ENCODE data around the gene FXR2. TPM values are rescaled to one million over a fixed set of nuclear protein-coding genes. Genes with fewer than 3 reads are reported as not detected.
A peak's percentile ranks its signal among the peaks of the same experiment; 100 is the strongest.

Gene FXR2
- total RNA-seq, 3 donors from 2014 or later (not counting 1 experiment from before 2014, with no cell fraction given) = 23.7 to 40.2 (median 29.5) TPM

- ATAC-seq (no peak), DNase-seq (no peak)
- Histone ChIP-seq H3K4me1 (ENCODE audit: control insufficient read depth, insufficient read depth, low read length) (peaks cover 59% of the 10 kb centered on the region), H3K9me3 (ENCODE audit: control insufficient read depth, insufficient read depth, low read length) (no peaks in the 10 kb centered on the region), H3K27ac (ENCODE audit: low read length) (no peak overlapping the region), H3K27me3 (ENCODE audit: control insufficient read depth, insufficient read depth, low read length) (no peaks in the 10 kb centered on the region), H3K4me3 (ENCODE audit: low read length) (no peak overlapping the region), H3K36me3 (ENCODE audit: control insufficient read depth, insufficient read depth, low read length) (peaks cover 2% of the 10 kb centered on the region)
- H3K27me3 Mint-ChIP-seq (ENCODE audit: low read depth in 2 of 2) = no peaks in the 10 kb centered on the region
- H3K9me3 Mint-ChIP-seq = no peaks in the 10 kb centered on the region
- WGBS (ENCODE audit: insufficient coverage) = 86% methylated on average over 10 of the region's 10 CpGs
- H3K27ac Mint-ChIP-seq = peak overlapping the region; percentile 20 to 46
- no peak for TF ChIP-seq CTCF (IDR thresholded peaks at IDR 0.05)
- peaks cover 38 to 62% of the 10 kb centered on the region in 2 donors for H3K4me1 Mint-ChIP-seq
- intact Hi-C loops (cut with micrococcal nuclease) = no loop called here
- no peaks in the 10 kb centered on the region for H3K36me3 Mint-ChIP-seq
- no peak overlapping the region for H3K4me3 Mint-ChIP-seq
Observed at GRCh38 chr17:7555320-7555948, 59.3 kb downstream of the FXR2 start.

DNA sequence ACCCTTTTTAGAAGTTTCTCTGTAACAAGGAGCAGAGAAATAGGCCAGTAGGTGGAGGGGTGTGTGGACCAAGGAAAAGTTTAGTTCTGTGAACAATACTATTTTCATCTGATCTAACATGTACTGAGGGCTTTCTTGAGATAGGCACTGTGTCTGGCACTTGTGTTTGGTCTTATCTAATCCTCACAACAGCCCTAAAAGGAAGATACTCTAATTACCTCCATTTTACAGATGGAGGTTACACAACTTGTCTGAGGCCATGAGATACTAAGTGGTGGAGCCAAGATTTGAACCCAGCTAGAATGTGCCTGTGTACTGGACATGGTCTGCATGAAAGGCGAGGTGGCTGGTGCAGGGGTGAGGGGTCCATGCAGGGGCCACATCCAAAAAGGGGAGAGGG, 61.3 kb downstream of the FXR2 start:
- Mint-ChIP-seq H3K4me1 (peaks cover 47 to 65% of the 10 kb centered on the region in 2 donors), H3K27me3 (ENCODE audit: low read depth in 2 of 2) (no peaks in the 10 kb centered on the region), H3K36me3 (no peaks in the 10 kb centered on the region), H3K9me3 (no peaks in the 10 kb centered on the region), H3K27ac (peak overlapping the region; percentile 72 to 86), H3K4me3 (no peak overlapping the region)
- no peaks in the 10 kb centered on the region for H3K27me3 ChIP-seq (ENCODE audit: control insufficient read depth, insufficient read depth, low read length)
- no peaks in the 10 kb centered on the region for H3K9me3 ChIP-seq (ENCODE audit: control insufficient read depth, insufficient read depth, low read length)
- no peak overlapping the region for H3K4me3 ChIP-seq (ENCODE audit: low read length)
- TF ChIP-seq CTCF (IDR thresholded peaks at IDR 0.05) = no peak
- peaks cover 60% of the 10 kb centered on the region for H3K4me1 ChIP-seq (ENCODE audit: control insufficient read depth, insufficient read depth, low read length)
- 89% methylated on average over 1 of the region's 1 CpG for WGBS (ENCODE audit: insufficient coverage)
- DNase-seq (no peak), ATAC-seq (no peak)
- peak overlapping the region; percentile 72 for H3K27ac ChIP-seq (ENCODE audit: low read length)
- peaks cover 2% of the 10 kb centered on the region for H3K36me3 ChIP-seq (ENCODE audit: control insufficient read depth, insufficient read depth, low read length)
- intact Hi-C loops (cut with micrococcal nuclease) = no loop called here

DNA sequence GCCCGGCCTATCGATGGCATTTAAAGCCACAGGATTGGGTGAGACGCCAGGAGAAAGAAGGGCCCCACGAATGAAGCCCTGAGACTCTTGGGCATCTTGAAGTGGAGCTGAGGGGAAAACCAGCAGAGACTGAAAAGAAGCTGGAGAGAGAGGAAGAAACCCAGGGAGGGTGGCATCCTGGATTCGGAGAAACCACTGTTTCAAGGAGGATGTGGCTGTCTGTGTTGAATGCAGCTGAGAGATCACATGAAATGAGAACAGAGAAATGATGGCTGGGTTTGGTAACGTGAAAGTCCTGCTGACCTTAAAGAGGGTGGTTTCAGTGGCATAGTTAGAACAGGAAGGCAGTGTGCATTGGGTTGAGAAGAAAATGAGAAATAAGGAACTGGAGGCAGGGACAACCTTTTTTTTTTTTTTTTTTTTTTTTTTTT, 62.1 kb downstream of the FXR2 start:
- intact Hi-C loops (cut with micrococcal nuclease) = no loop called here

More for the DNA sequence above, 62.1 kb downstream of the FXR2 start:
- Mint-ChIP-seq H3K4me3 (peak overlapping the region; percentile 61), H3K27me3 (ENCODE audit: low read depth in 2 of 2) (no peaks in the 10 kb centered on the region), H3K27ac (peak overlapping the region; percentile 72 to 86), H3K9me3 (no peaks in the 10 kb centered on the region), H3K4me1 (peaks cover 54 to 71% of the 10 kb centered on the region in 2 donors), H3K36me3 (no peaks in the 10 kb centered on the region)
- H3K4me3 ChIP-seq (ENCODE audit: low read length) = no peak overlapping the region
- peak in 2 of 3 donors; percentile 45 for ATAC-seq
- no peaks in the 10 kb centered on the region for H3K9me3 ChIP-seq (ENCODE audit: control insufficient read depth, insufficient read depth, low read length)
- H3K27ac ChIP-seq (ENCODE audit: low read length) = peak overlapping the region; percentile 72
- WGBS (ENCODE audit: insufficient coverage) = 8% methylated on average over 6 of the region's 6 CpGs
- H3K27me3 ChIP-seq (ENCODE audit: control insufficient read depth, insufficient read depth, low read length) = no peaks in the 10 kb centered on the region
- H3K36me3 ChIP-seq (ENCODE audit: control insufficient read depth, insufficient read depth, low read length) = peaks cover 2% of the 10 kb centered on the region
- DNase-seq = peak in 1 of 2 donors; percentile 70
- TF ChIP-seq CTCF (IDR thresholded peaks at IDR 0.05) = no peak
- peaks cover 60% of the 10 kb centered on the region for H3K4me1 ChIP-seq (ENCODE audit: control insufficient read depth, insufficient read depth, low read length)
